HG02759 (cell line): Measurements from ENCODE around the gene CHRDL2.
A peak's percentile ranks its signal among the peaks of the same experiment; 100 is the strongest.
"Not testable (repeated sequence)": the region's sequence is repeated elsewhere in the genome, so short reads cannot be mapped to it uniquely, and the experiment has no call there.

Experiments used
- ATAC-seq: cut with Tn5 transposase; IDR thresholded peaks from one replicate; pipeline ENCODE4 v1.9.1; 2021; ENCODE audit warnings: mild to moderate bottlenecking, moderate library complexity; ENCODE audit not compliant: unreplicated experiment

The CHRDL2 gene, protein sequence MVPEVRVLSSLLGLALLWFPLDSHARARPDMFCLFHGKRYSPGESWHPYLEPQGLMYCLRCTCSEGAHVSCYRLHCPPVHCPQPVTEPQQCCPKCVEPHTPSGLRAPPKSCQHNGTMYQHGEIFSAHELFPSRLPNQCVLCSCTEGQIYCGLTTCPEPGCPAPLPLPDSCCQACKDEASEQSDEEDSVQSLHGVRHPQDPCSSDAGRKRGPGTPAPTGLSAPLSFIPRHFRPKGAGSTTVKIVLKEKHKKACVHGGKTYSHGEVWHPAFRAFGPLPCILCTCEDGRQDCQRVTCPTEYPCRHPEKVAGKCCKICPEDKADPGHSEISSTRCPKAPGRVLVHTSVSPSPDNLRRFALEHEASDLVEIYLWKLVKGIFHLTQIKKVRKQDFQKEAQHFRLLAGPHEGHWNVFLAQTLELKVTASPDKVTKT

DNA sequence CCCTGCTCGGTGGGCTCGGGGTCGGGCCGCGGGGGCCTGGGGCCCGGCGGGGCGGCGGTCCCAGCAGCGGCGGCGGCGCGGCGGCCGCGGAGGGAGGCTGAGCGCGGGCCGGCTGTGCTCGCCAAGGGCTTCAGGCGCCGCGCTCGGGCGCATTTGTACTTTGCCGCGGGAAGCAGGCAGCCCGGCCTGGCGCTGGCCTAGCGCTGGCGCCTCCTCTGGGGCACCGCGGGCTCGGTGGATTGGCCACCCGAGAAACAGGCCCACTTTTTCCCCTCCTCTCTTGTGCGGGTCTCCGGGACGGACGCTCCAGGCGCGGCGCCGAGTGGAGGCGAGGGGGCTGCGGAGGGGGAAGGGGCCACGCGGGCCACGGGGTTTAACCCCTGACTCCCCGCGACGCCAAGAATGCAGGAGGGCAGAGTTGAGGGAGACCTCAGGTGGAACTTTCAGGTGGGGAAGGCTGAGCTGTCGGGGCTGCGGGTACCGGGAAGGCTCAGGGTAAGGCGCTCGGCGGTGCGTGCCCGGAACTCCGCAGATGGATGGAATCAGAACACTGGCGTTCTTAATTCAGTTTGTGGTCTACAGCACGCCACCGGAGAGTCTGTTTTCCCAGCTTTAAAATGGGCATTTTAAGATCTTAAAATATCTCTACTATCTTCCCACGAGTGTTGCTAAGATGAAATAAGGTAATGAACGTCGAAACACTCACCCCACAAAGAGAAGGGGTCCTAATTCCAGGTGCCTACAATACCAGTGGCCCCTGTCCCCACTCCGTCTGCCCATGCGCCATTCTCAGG lies at the start of gene CHRDL2:
Gene CHRDL2, minus strand, starts transcription at position 126 of the 794 bp plus-strand sequence. CDS start 538 bp downstream, outside the sequence.
- no peak for ATAC-seq

DNA sequence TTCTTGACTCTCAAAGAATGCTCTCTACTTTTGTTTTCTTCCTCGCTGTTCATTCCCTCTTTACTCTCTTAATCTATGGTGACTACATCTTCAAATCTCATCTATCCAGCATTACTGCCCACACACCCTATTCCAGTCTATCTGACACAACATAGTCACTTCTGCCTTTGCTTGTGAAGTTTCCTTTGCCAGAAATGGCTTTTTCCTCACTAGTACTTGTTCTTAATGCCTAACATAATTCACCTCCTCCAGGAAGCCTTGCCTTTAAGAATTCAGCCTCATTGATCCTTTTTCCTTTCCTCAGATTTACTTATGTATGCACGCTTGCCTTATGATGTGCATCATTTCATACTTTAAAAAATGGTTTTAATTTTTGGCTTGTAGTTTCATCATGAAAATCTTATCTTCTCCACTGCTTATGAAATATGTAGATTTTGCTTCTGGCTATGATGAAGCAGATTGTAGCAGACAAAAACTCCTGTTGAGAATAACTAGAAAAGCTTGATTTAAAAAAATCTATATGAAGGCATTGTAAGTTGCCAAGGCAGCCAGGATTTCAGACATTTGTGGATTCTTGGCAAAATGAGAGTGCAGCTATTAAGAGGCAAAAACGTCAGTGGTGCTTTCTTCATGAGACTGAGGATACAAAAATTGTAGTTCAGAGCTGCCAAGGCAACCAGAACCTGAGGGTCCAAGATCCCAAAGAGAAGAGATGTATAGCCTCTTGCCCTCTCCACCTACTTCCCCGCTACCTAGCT lies 49.2 kb upstream of the CHRDL2 start:
- no peak for ATAC-seq

DNA sequence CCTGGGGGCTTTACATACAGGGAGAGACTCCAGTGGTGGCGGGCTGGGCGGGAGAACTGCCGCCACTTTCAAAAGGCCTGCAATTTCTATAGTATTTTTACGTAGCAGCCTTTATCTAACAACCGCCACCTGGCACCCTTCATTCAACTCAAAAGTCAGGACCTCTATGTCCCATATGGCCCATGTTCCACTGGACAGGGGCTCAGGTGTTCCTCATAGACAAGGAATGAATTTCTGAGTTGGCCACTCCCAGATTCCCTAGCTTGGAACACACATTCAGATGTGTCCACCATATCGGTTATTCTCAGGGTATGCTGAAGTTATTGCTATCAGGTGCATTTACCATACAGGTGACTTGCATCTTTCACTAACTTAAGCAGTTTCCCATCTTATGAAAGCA lies 47.4 kb upstream of the CHRDL2 start:
- ATAC-seq = no peak

DNA sequence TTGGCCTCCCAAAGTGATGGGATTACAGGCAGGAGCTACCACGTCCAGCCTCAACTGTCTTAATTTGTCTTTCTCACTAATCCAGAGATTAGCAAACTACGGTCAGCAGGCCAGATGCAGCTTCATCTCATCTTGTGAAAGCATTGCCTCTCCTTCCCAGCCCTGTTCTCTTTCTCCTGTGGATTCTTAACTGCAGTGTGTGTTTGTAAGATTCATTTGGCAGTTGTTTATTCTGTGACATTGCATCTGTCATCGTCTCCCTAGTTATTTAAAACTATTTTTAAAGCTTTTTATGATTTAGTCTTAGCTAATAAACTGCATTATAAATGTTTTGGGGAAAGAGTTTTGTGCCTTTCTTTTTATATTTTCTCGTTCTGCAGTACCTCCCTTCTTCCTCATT lies 46.7 kb upstream of the CHRDL2 start:
- no peak for ATAC-seq

DNA sequence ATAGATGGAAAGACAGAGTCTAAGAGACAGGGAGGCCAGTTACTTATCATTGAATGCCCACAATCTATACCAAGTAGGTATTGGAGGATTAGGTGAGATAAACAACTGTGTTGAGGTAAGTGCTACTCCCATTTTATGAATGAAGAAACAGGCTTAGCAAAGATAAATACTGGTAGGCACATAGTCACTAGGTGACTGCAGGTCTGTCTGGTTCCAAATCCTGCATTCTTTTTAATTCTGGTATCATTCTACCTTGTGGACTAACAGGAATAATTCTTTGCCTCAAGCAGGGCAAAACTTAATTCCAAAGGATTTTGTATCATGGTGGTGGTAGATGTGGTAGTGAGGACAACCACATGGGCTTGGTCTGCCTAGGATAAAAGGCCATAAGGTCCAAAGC lies 45.8 kb upstream of the CHRDL2 start:
- no peak for ATAC-seq

DNA sequence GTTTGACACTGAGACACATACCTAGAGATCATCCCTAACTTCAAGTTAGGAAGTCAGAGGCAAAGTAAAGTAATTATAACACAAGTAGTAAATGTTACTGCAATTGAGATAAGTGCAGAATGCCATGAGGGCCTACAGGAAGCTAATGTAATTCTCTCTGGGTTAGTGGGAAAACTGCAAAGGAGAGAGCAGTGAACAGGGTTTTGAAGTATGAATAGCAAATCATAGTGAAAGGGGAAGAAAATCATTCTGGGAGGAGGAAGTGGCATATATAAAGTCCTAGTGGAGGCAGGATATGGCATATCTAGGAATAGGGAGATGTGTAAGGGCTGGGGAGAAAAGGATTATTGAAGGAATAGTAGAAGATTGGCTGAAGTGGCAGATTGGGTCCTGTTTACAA lies 45.3 kb upstream of the CHRDL2 start:
- no peak for ATAC-seq

DNA sequence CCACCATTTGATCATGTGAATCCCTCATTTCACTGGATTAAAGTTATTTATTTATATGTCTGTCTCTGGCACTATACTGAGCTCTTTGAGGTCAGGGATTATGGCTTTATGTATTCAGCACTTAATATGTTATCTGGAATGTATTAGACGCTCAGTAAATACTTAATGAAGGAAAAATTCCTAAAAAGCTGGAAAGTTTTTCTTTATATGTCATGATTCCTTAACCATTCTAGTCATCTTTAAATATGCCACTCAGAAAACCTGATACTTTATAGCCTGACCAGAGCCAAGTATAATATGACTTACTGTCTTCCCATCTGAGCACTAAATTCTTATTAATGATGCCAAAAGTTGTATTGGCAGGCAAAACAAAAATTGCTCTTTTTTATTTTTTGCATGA lies 44.5 kb upstream of the CHRDL2 start:
- ATAC-seq = no peak

DNA sequence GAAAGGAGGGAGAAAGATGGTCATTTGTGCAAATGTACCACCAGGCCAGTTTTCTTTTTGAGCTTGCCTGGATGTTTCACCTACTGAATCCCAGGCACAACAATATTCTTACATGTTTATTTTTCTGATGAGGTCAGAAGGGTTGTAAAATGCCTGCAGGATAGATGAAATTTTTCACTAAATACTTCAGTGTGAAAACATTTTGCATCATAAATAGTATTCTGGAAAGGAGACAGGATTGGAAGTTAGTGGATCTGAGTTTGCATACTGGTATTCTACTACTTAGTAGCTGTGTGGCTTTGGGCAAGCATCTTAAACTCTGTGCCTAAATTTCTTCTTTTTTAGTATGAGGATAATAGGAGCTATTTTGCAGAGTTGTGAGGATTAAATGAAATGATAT lies 42.2 kb upstream of the CHRDL2 start:
- ATAC-seq = no peak

DNA sequence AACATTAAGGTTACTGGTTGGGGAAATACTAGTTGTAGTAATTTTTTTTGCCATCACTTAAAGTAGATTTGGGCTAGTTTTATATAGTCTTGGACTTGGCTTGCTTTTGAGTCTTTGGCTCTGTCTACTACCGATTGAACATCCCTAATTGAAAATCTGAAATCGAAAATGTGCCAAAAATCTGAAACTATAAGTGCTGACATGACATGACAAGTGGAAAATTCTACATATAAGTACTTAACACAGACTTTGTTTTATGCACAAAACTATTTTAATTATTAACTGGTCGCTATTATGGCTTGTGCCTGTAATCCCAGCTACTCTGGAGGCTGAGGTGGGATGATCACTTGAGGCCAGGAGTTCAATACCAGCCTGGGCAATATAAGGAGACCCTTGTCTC lies 39.9 kb upstream of the CHRDL2 start:
- no peak for ATAC-seq

DNA sequence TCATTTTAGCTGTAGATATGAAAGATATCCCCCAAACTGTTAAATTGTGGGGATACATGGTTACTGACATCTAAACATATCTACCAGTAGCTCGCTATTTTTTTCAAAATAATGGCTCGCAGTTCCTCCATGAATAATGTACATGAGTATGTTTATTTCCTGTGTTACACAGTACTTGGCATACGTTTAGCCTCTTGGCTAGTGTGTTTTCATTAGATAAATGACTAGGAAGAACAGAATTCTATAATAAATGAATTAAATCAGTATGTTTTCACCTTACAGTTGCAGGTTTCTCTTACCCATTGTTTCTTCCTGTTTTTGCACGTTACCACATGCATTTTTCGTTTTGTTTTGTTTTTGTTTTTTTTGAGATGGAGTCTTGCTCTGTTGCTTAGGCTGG lies 39.2 kb upstream of the CHRDL2 start:
- ATAC-seq = no peak

DNA sequence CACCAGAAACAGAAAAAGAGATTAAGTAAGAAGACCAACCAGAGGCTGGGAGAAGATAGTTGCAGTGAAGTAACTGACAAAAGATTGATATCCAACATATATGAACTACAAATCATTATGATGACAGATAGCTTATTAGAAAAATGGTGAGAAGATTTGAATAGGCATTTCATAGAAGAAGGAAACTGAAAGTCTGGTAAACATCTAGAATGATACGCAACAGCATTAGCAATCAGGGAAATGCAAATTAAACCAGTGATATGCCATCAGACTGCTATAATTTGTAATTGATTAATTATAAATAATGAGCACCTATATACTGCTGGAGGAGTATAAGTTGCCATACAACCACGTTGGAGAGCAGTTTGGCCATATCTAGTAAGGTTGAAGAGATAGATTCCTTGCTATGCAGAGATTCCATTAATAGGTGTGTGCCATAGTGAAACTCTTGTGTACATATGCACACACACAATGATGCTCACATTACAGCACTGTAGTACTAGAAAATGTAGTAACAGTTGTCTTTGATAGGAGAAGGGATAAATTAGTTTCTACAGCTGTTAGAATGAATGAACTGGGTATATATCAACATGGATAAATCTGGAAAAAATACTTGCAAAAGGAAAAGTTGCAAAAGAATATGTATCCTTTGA lies 38.0 kb upstream of the CHRDL2 start:
- ATAC-seq = no peak

DNA sequence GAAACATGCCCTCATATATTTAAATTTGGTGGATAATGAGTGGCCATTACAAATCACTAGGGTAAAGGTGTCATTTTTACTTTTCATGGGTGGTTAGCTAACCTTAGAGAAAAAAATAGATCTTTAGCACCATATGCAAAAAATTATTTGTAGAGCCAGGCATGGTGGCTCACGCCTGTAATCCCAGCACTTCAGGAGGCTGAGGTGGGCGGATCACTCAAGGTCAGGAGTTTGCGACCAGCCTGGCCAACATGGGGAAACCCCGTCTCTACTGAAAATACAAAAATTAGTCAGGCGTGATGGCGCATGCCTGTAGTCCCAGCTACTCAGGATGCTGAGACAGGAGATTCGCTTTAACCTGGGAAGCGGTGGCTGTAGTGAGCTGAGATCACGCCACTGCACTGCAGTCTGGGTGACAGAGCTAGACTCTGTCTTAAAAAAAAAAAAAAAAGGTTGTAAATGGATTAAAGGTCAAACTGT lies 37.0 kb upstream of the CHRDL2 start:
- peak; percentile 71 for ATAC-seq

DNA sequence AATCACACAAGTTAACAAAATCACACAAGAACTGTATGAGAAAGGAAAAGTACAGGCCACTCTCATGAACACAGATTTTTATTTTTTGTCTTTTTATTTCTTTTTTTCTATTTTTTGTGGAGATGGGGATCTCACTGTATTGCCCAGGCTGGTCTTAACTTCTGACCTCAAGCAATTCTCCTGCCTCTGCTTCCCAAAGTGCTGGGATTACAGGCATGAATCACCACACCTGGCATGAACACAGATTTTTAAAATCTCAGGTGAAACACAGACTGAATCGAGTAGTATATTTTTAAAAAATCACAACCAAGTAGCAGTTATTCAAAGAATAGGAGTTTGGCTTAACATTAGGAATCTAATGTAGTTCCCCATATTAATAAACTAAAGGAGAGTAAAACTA lies 35.7 kb upstream of the CHRDL2 start:
- no peak for ATAC-seq

DNA sequence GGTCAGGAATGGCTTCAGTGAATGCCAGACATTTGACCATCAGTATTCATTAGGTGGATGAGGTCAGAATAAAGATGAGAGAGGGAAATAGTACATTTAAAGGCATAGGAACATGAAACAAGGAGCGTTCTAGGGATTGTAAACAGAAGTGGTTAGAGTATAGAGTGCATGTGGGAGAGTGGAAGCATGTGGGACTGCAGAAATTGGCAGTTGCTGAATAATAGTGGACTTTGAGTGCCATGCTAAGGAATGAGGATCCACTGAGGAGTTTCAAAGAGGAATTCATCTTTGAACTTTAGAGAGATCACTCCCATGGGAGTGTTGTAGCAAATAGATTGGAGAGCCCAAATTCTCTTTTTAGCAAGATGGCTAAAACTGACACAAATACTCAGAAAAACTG lies 25.3 kb upstream of the CHRDL2 start:
- no peak for ATAC-seq

DNA sequence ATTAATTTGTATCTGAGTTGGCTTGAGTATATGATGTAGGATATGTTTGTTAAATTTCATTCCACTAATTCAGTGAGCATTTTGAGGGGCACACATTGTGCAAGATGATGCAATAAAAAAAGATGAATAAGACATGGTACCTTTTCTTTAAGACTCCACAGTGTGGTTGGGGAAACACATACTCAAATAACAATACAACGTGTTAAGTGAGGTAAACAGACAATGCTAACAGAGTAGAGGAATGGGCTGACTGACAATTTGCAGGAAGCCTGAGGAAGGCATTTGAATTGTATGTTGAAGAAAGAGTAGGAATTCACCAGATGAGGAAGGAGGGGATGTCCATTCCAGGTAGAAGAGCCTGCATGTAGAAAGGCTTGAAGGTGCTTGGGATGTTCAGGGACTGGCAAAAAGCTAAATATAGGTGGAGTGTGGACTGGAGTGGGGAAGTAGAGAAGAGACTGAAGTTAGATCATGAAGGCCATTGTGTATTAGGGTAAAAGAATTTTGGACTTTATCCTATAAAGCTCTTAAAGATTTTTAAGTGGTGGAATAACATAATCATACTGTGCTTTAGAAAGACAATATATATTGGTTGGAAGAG lies 24.3 kb upstream of the CHRDL2 start:
- no peak for ATAC-seq

DNA sequence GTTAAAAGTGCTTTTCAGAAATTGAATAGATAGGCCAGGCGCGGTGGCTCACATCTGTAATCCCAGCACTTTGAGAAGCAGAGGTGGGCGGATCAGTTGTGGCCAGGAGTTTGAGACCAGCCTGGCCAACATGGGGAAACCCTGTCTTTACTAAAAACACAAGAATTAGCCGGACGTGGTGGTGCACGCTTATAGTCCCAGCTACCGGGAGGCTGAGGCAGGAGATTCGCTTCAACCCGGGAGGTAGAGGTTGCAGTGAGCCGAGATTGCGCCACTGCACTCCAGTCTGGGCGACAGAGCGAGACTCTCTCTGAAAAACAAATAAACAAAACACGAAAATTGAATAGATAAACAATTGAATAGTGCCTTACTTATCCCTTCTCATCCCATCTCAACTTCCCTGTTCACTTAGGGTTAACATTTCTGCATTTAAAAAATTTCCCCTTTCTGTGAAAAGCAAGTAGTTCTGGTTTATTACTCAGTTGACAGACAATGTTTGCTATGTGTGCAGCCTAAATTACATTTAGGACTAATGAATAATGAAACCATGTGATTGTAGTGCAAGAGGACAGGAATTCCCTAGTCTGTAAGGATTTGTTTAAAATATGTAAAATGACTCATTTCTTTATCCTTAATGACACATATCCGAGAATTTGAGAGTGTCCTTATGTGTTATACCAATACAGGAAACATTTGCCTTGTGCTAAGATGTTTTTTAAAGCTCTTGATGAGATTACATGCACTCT lies 23.5 kb upstream of the CHRDL2 start:
- ATAC-seq = no peak

DNA sequence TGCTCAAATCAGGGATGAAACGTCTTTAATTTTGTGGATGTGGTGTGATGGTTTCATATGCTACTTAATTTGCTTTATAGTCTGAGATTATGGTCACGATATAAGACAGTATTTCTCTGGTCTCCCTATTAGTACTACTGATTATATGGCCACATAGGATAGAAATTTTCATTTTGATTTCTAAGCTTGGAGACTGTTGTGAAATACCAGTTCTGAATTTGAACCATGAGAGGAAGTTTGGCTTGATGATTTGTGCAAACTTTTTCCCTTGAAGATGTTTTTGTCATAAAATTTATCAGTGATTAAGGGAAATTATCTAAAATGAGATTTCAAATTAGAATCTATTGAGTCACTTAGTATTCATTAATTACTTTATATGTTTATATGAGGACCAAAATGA lies 20.1 kb upstream of the CHRDL2 start:
- no peak for ATAC-seq

DNA sequence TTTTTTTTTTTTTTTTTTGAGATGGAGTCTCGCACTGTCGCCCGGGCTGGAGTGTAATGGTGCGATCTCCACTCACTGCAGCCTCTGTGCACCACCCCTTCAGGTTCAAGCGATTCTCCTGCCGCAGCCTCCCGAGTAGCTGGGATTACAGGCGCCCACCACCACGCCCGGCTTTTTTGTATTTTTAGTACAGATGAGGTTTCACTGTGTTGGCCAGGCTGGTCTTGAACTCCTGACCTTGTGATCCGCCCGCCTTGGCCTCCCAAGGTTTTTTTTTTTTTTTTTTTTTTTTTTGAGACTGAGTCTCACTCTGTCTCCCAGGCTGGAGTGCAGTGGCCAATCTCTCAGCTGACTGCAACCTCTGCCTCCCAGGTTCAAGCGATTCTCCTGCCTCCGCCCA lies 19.4 kb upstream of the CHRDL2 start:
- ATAC-seq = not testable (repeated sequence)

DNA sequence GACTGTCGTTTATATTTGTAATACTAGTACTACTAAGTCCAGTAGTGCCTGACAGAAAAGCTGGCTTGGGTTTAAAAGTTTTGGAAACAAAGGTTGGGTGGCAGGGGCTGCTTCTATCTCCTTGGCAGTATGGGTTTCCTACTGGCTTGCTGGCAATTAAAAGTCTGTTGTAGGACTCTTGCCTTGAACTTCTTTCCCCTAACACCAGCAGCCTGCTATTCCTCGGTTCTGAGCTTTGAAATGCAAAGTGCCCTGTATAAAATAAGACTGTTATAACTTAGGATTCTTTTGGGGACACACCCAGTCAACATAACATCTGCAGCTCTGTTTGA lies 18.7 kb upstream of the CHRDL2 start:
- ATAC-seq = no peak
